Keratinocyte (primary cell): ENCODE results near the gene GJA4. TPM values are rescaled to one million over a fixed set of nuclear protein-coding genes. Genes with fewer than 3 reads are reported as not detected.

Source experiments
- DNase-seq: peaks from one replicate; pipeline ENCODE4 v3.0.0-alpha.2; 2011; ENCODE audit warnings: low read depth, missing footprints, low spot score
- FAIRE-seq: peaks from 2 replicates; lab custom pipeline; 2011; peaks lifted over from hg19 to GRCh38; lab: Jason Lieb, UNC
- H2AFZ ChIP-seq: 2 replicates; pipeline ENCODE4 v1.6.0; 2012; ENCODE audit warnings: low read length, control low read depth, inconsistent platforms; ENCODE audit not compliant: control insufficient read depth
- H3K27ac ChIP-seq: 2 replicates; pipeline ENCODE4 v1.5.1; 2011; ENCODE audit warnings: low read length; ENCODE audit not compliant: control insufficient read depth, insufficient read depth
- H3K27me3 ChIP-seq: 3 replicates; pipeline ENCODE4 v1.6.0; 2011; ENCODE audit warnings: low read length; ENCODE audit not compliant: control insufficient read depth, insufficient read depth; ENCODE audit errors: extremely low read depth
- H3K36me3 ChIP-seq, 2 experiments: 2 replicates in 1 of 2; 3 replicates in 1 of 2; pipeline ENCODE4 v1.5.1; 2011; ENCODE audit warnings: low read length in 2 of 2, mild to moderate bottlenecking in 1 of 2; ENCODE audit not compliant: control insufficient read depth in 2 of 2, insufficient read depth in 2 of 2; ENCODE audit errors: extremely low read depth in 1 of 2
- H3K4me1 ChIP-seq: 3 replicates; pipeline ENCODE4 v1.5.1; 2011; ENCODE audit warnings: low read length; ENCODE audit not compliant: control insufficient read depth, insufficient read depth; ENCODE audit errors: extremely low read depth
- H3K4me2 ChIP-seq: 3 replicates; pipeline ENCODE4 v1.6.0; 2011; ENCODE audit warnings: low read depth, low read length; ENCODE audit not compliant: control insufficient read depth, insufficient read depth; ENCODE audit errors: extremely low read depth
- H3K4me3 ChIP-seq, 3 experiments: fragments of 200-600 bp in 1 of 3; sonication (generic) in 1 of 3; 2 replicates in 2 of 3; 3 replicates in 1 of 3; pipeline ENCODE4 v1.5.1; 2011 to 2016; ENCODE audit warnings: low read length in 3 of 3, mild to moderate bottlenecking in 3 of 3, control low read depth in 2 of 3, inconsistent platforms in 1 of 3, low read depth in 1 of 3, mixed read lengths in 1 of 3, mixed run types in 1 of 3, moderate library complexity in 1 of 3; ENCODE audit not compliant: control insufficient read depth in 2 of 3, insufficient read depth in 2 of 3; ENCODE audit errors: extremely low read depth in 1 of 3
- H3K79me2 ChIP-seq: 2 replicates; pipeline ENCODE4 v1.6.0; 2012; ENCODE audit warnings: low read length; ENCODE audit not compliant: control insufficient read depth, insufficient read depth
- H3K9ac ChIP-seq: 3 replicates; pipeline ENCODE4 v1.6.0; 2011; ENCODE audit warnings: low read length; ENCODE audit not compliant: control insufficient read depth, insufficient read depth; ENCODE audit errors: extremely low read depth
- H3K9me1 ChIP-seq: 3 replicates; pipeline ENCODE4 v1.6.0; 2011; ENCODE audit warnings: low read length; ENCODE audit not compliant: control insufficient read depth, insufficient read depth; ENCODE audit errors: extremely low read depth
- H3K9me3 ChIP-seq: 2 replicates; pipeline ENCODE4 v1.5.1; 2012; ENCODE audit warnings: low read depth, low read length; ENCODE audit not compliant: control insufficient read depth
- H4K20me1 ChIP-seq: 3 replicates; pipeline ENCODE4 v1.6.0; 2011; ENCODE audit warnings: low read length; ENCODE audit not compliant: control insufficient read depth, insufficient read depth; ENCODE audit errors: extremely low read depth
- CTCF ChIP-seq, 3 experiments: IDR thresholded peaks in 1 of 3; conservative IDR thresholded peaks in 1 of 3; optimal IDR thresholded peaks in 1 of 3; 2 replicates in 2 of 3; 3 replicates in 1 of 3; pipeline versions ENCODE3 to v1.5.1; 2011; ENCODE audit warnings: low read length in 3 of 3, mild to moderate bottlenecking in 3 of 3, moderate library complexity in 2 of 3, control low read depth in 1 of 3, inconsistent platforms in 1 of 3; ENCODE audit not compliant: insufficient read depth in 2 of 3; ENCODE audit errors: extremely low read depth in 1 of 3
- EZH2 ChIP-seq: IDR thresholded peaks from one replicate; pipeline ENCODE4 v1.6.1; 2012; ENCODE audit warnings: inconsistent platforms, mild to moderate bottlenecking, low read length, moderate library complexity
- dilution Hi-C: fragments of 300-500 bp; cut with MboI; formaldehyde crosslinking; loops from one replicate; pipeline ENCODE4 v1.7.0; 2020; ENCODE audit warnings: low sequenced_read_pairs; ENCODE audit not compliant: extremely low pct_ligation_motif_present
- polyA plus RNA-seq, 5 experiments: library from polyadenylated mRNA; depleted of rRNA in 3 of 5; stranded (reverse) in 3 of 5; stranded (forward) in 1 of 5; unstranded in 1 of 5; fragments of >200 nt; gene quantifications; 1 replicate in 1 of 5; 2 replicates in 3 of 5; 3 replicates in 1 of 5; pipeline versions ENCODE4 v1.2.1 to v1.2.3, GENCODE V29; 2011 to 2012; ENCODE audit warnings: missing spikeins in 2 of 5, low read depth in 1 of 5, low replicate concordance in 1 of 5

Gene GJA4
- polyA plus RNA-seq, 1 donor (not counting 4 experiments of a cell fraction or from before 2014, with no cell fraction given): not detected

- FAIRE-seq (no peak), DNase-seq (no peak)
- no peaks in the 10 kb centered on the region for H3K36me3 ChIP-seq
- no peaks in the 10 kb centered on the region for H3K79me2 ChIP-seq
- no peak overlapping the region for H3K4me3 ChIP-seq
- H3K9ac ChIP-seq: no peak overlapping the region
- H3K4me1 ChIP-seq: no peaks in the 10 kb centered on the region
- no peaks in the 10 kb centered on the region for H4K20me1 ChIP-seq
- H3K27me3 ChIP-seq: no peaks in the 10 kb centered on the region
- no peaks in the 10 kb centered on the region for H3K9me3 ChIP-seq
- H3K9me1 ChIP-seq: no peaks in the 10 kb centered on the region
- H3K4me2 ChIP-seq: no peak overlapping the region
- no peak for TF ChIP-seq EZH2
- TF ChIP-seq CTCF (optimal IDR thresholded peaks at IDR 0.05 in 1 of 3, IDR thresholded peaks at IDR 0.05 in 1 of 3, conservative IDR thresholded peaks at IDR 0.05 in 1 of 3; ENCODE audit: extremely low read depth in 1 of 3, insufficient read depth in 2 of 3, low read length in 3 of 3): no peak
- no peak overlapping the region for H3K27ac ChIP-seq
- dilution Hi-C loops: no loop called here
- H2AFZ ChIP-seq: no peak overlapping the region
Observed at GRCh38 chr1:34829250-34829649, 36.5 kb downstream of the GJA4 start.

GRCh38 chr1:34831721-34832246 lies 39.0 kb downstream of the GJA4 start:
- H3K79me2 ChIP-seq: no peaks in the 10 kb centered on the region
- no peak for TF ChIP-seq CTCF (optimal IDR thresholded peaks at IDR 0.05 in 1 of 3, IDR thresholded peaks at IDR 0.05 in 1 of 3, conservative IDR thresholded peaks at IDR 0.05 in 1 of 3; ENCODE audit: extremely low read depth in 1 of 3, insufficient read depth in 2 of 3, low read length in 3 of 3)
- TF ChIP-seq EZH2: no peak
- no peaks in the 10 kb centered on the region for H4K20me1 ChIP-seq
- no peak overlapping the region for H3K9ac ChIP-seq
- DNase-seq: no peak
- H3K36me3 ChIP-seq: no peaks in the 10 kb centered on the region
- FAIRE-seq: no peak
- no peaks in the 10 kb centered on the region for H3K9me3 ChIP-seq
- no peaks in the 10 kb centered on the region for H3K9me1 ChIP-seq
- H3K27ac ChIP-seq: no peak overlapping the region
- H2AFZ ChIP-seq: no peak overlapping the region
- no peaks in the 10 kb centered on the region for H3K4me1 ChIP-seq
- no peak overlapping the region for H3K4me3 ChIP-seq
- H3K4me2 ChIP-seq: no peak overlapping the region
- no peaks in the 10 kb centered on the region for H3K27me3 ChIP-seq
- dilution Hi-C loops: no loop called here
